ENCODE data around the gene CD3E.

DNA sequence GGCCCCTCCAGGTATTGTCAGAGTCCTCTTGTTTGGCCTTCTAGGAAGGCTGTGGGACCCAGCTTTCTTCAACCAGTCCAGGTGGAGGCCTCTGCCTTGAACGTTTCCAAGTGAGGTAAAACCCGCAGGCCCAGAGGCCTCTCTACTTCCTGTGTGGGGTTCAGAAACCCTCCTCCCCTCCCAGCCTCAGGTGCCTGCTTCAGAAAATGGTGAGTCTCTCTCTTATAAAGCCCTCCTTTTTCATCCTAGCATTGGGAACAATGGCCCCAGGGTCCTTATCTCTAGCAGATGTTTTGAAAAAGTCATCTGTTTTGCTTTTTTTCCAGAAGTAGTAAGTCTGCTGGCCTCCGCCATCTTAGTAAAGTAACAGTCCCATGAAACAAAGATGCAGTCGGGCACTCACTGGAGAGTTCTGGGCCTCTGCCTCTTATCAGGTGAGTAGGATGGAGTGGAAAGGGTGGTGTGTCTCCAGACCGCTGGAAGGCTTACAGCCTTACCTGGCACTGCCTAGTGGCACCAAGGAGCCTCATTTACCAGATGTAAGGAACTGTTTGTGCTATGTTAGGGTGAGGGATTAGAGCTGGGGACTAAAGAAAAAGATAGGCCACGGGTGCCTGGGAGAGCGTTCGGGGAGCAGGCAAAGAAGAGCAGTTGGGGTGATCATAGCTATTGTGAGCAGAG is at the start of gene CD3E:
- TF ChIP-seq CTCF (IDR thresholded peaks at IDR 0.05) (no peak), POLR2A (IDR thresholded peaks at IDR 0.05) (no peak), POLR2AphosphoS5 (IDR thresholded peaks at IDR 0.05) (no peak)
